Coronary artery (tissue), 2 donors: ENCODE measurements around the gene FCMR.

Experiments used
- DNase-seq: peaks from one replicate; pipeline ENCODE4 v3.0.0-alpha.2; 2017; ENCODE audit warnings: low spot score
- H3K27ac ChIP-seq, 2 donors: fragments of 200-600 bp; sonication (generic); one replicate each; pipeline ENCODE4 v1.5.1; 2016 to 2019
- H3K4me3 ChIP-seq: fragments of 200-600 bp; sonication (generic); 2 replicates; pipeline ENCODE4 v1.5.1; 2016; ENCODE audit warnings: mild to moderate bottlenecking, moderate library complexity
- CTCF ChIP-seq: fragments of 200-600 bp; sonication (generic); IDR thresholded peaks from one replicate; pipeline ENCODE4 v1.5.1; 2019; ENCODE audit warnings: antibody characterized with exemption

The FCMR gene

GRCh38 chr1:206905295-206906164 is 16.2 kb downstream of the FCMR start:
- no peak for DNase-seq
- Histone ChIP-seq H3K4me3 (no peak overlapping the region), H3K27ac (no peak overlapping the region)
- no peak for TF ChIP-seq CTCF

GRCh38 chr1:206904423-206905142 is 17.2 kb downstream of the FCMR start:
- no peak for TF ChIP-seq CTCF
- H3K4me3 ChIP-seq: no peak overlapping the region
- H3K27ac ChIP-seq: no peak overlapping the region
- DNase-seq: no peak

GRCh38 chr1:206903687-206904086 is 18.1 kb downstream of the FCMR start:
- no peak for DNase-seq
- no peak overlapping the region for H3K27ac ChIP-seq
- no peak overlapping the region for H3K4me3 ChIP-seq
- no peak for TF ChIP-seq CTCF

GRCh38 chr1:206902702-206903101 is 19.0 kb downstream of the FCMR start:
- TF ChIP-seq CTCF: no peak
- Histone ChIP-seq H3K4me3 (no peak overlapping the region), H3K27ac (no peak overlapping the region)
- DNase-seq: no peak

- no peak for TF ChIP-seq CTCF
- H3K27ac ChIP-seq: no peak overlapping the region
- no peak for DNase-seq
- no peak overlapping the region for H3K4me3 ChIP-seq
Observed at GRCh38 chr1:206901944-206902343, 19.8 kb downstream of the FCMR start.

GRCh38 chr1:206900149-206900548 is 21.6 kb downstream of the FCMR start:
- Histone ChIP-seq H3K27ac (no peak overlapping the region), H3K4me3 (no peak overlapping the region)
- no peak for DNase-seq
- TF ChIP-seq CTCF: no peak
